GM10266 (cell line): Measurements from ENCODE around the gene LZTS3.

Experiments
- DNase-seq: peaks from one replicate; pipeline ENCODE4 v3.0.0; 2012; ENCODE audit errors: extremely low spot score
- CTCF ChIP-seq: IDR thresholded peaks from 2 replicates; pipeline ENCODE4 v1.5.1; 2012; ENCODE audit warnings: mild to moderate bottlenecking, low read depth; ENCODE audit not compliant: control insufficient read depth, insufficient read depth; ENCODE audit errors: missing control alignments

The LZTS3 gene

DNA sequence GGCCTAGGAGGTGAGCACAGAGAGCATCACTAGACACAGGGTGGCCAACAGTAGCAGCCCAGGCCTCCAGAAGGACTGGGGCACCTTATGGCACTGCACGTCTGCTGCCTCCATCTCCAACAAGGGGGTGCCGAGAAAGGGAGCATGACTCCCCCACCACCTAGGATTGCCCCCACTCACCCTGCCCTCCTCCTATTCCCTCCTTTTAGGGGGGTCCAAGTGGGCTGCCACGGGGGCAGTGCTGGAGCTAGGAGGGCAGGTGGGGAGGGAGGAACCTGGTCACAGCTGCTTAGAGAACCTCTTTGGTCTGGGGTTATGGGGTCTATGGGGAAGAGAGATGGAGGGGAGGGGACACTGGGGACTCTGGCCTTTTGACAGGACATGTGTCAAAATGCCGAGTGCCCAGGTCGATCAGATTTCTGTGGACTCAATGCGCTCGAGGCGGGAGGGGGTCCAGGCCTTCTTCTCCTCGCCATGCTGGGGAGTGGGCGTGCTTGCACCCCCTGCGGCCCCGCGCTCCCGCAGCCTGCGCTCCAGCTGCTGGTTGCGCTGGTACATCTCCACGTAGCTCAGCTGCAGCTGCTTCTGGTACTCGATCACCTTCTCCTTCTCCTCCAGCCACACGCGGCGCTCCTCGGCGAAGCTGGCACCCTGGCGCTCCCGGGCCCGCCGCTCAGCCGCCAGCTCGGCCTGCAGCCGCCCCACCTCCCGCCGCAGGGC is 9.1 kb downstream of the LZTS3 start:
- TF ChIP-seq CTCF: no peak
- DNase-seq: peak; percentile 29

DNA sequence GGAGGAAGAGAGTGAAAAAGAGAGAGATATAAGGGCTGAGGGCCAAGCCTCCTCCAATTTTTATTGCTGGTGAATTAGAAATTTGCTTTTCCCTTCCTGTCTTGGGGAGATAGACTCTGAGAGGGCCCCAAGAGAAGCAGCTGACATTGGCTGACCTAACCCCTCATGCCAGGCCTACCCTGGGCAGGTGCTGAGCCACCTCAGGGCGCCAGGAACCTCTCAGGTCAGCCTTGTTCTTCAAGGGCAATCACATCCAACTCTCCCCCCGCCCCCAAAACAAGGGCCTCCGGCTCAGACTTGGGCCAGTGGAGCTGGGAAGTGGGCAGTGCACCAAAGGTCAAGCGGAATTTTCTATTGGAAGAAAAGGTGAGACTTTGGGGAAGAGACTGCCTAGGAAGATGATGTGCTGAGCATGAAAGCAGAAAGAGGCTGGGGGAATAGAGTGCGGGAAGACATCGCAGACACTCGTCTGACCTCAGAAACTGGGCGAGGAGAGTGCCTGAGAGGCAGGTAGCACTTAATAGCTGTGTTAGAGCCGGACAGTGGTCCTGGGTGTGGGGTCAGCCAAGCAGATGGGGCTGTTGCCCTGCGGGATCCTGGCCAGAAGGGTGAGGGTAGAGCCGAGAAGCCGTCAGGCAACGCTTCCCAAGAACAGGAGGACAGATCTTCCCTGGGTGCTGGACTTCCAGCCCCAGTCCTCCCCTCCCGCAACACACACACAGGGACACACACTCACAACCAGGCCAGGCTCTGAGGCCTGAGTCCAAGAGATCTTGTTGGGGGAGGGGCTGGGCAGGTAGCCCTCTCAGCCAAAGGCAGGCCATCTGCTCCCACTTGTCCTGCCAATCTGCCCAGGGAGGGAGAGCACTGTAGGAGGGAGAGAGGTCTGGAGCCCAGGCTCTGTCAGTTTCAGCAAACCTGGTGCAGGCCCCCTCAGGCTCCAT is 10.0 kb downstream of the LZTS3 start:
- no peak for TF ChIP-seq CTCF
- DNase-seq: peak; percentile 14

GRCh38 chr20:3162080-3162611 is 11.2 kb downstream of the LZTS3 start:
- DNase-seq: no peak
- TF ChIP-seq CTCF: no peak

DNA sequence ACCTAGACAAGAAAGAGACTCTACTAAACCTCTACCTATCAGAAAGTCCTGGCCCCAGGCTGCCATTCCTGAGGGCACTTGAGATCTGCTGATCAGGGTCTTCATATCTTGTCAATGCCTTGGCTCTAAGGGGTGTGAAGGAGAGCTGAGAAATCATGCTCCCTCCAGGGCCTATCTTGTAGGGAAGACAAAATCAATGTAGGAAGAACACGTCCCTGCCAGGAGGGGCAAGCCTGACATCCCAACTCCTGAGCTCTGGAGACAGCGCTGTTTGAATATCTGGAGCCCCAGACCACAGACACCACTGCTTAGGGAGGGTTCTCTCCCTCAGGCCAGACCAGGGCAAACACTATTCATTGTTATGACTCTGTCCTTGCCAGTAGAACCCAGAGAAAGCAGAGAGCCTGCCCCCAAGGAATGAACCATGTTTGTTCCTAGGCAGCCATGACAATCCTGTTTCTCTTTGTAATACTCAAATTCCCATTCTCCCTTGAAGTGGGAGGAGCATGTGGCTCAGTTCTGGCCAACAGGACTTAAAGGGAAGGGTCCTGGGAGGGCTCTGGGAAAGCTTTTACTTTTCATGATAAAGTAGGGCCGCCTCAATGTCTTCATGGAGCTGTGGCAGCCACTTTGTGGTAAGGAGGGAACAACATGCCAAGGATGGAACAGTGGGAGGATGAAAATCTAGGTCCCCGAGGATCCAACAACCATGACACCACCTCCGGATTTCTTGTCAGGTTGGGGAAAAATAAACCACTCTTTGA is 11.9 kb downstream of the LZTS3 start:
- no peak for TF ChIP-seq CTCF

GRCh38 chr20:3160418-3160817 is 12.9 kb downstream of the LZTS3 start:
- DNase-seq: no peak
- TF ChIP-seq CTCF: no peak

More for the DNA sequence above, 11.9 kb downstream of the LZTS3 start:
- DNase-seq: no peak

GRCh38 chr20:3158968-3159431 is 14.3 kb downstream of the LZTS3 start:
- DNase-seq: no peak
- no peak for TF ChIP-seq CTCF
